Activated CD4-positive, alpha-beta memory T cell treated with anti-CD3 and anti-CD28 coated beads for 36 hours (primary cell): Measurements from ENCODE around the gene TBL3. TPM values are rescaled to one million over a fixed set of nuclear protein-coding genes. Genes with fewer than 3 reads are reported as not detected.

ENCODE experiments used
- CTCF ChIA-PET: fragments of 350-600 bp; sonication (Branson Sonifier 250); formaldehyde crosslinking; loops from one replicate; lab custom pipeline; 2021; ENCODE audit warnings: antibody characterized with exemption, inconsistent platforms; lab: Charles Lee
- POLR2A ChIA-PET: fragments of 350-600 bp; sonication (Branson Sonifier 250); formaldehyde crosslinking; loops from one replicate; lab custom pipeline; 2021; ENCODE audit warnings: antibody characterized with exemption; lab: Charles Lee
- DNase-seq: peaks from one replicate; pipeline ENCODE4 v3.0.0-alpha.2; 2020
- H3K27ac Mint-ChIP-seq: one replicate; pipeline ENCODE4 v1.8.0; 2021; ENCODE audit warnings: mixed read lengths
- H3K27me3 Mint-ChIP-seq: one replicate; pipeline ENCODE4 v1.8.0; 2021; ENCODE audit warnings: mixed read lengths
- H3K36me3 Mint-ChIP-seq: one replicate; pipeline ENCODE4 v1.8.0; 2021; ENCODE audit warnings: mixed read lengths
- H3K4me1 Mint-ChIP-seq: one replicate; pipeline ENCODE4 v1.8.0; 2021; ENCODE audit warnings: low read depth, mixed read lengths
- H3K4me3 Mint-ChIP-seq: one replicate; pipeline ENCODE4 v1.8.0; 2021; ENCODE audit warnings: mild to moderate bottlenecking, mixed read lengths
- H3K9me3 Mint-ChIP-seq: one replicate; pipeline ENCODE4 v1.8.0; 2021; ENCODE audit warnings: mixed read lengths
- intact Hi-C: fragments of 100-400 bp; cut with micrococcal nuclease; formaldehyde crosslinking; loops from one replicate; pipeline ENCODE4 v1.15.1; 2023
- total RNA-seq, 2 experiments: library from RNA; stranded (reverse); gene quantifications; one replicate each; pipeline ENCODE4 v1.2.3, GENCODE V29; 2021

The TBL3 gene
- total RNA-seq, 2 experiments from 2014 or later: 45.7 to 47.3 TPM

DNA sequence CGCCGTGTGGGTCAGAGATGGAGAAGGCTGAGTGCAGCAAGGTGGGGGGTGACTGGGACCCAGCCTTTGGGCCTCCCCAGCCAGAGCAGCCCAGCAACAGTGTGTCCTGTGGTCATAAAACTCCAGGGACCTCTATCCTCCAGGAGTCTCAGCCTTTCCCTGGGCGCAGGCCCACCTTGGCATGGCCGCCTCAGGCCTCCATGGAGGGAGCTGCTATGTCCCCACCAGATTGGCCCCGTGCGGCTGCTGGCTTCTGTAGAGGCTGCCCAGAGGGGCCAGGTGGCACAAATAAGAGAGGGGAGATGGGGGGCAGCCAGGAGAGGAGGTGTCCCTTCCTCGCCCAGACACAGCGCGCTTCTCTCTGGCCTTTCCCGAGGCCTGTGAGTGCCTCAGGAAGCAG lies 15.3 kb downstream of the TBL3 start:
- Mint-ChIP-seq H3K9me3 (no peaks in the 10 kb centered on the region), H3K4me1 (peaks cover 26% of the 10 kb centered on the region), H3K27ac (no peak overlapping the region), H3K36me3 (peaks cover 4% of the 10 kb centered on the region), H3K27me3 (peaks cover 23% of the 10 kb centered on the region), H3K4me3 (no peak overlapping the region)
- DNase-seq: no peak
- intact Hi-C loops: no loop called here
- POLR2A ChIA-PET: interaction anchor here (1.9 kb wide), 1 partner anchor 16 kb away, joined by 8 read pairs; the partner anchor contains the start of gene TBL3
- CTCF ChIA-PET: interaction anchor here (1.3 to 2.7 kb wide), 2 partner anchors 9 to 17 kb away, joined by 3 to 12 read pairs; no protein-coding TSS in a partner anchor

GRCh38 chr16:1989209-1990100 lies 17.6 kb downstream of the TBL3 start, which contains the start of gene SYNGR3:
SYNGR3 (plus strand) TSS chr16:1989970; CDS start chr16:1990103, 133 bp downstream.
- DNase-seq: no peak
- ChIA-PET POLR2A (interaction anchor here (0.8 kb wide), 1 partner anchor 14 kb away, joined by 3 read pairs; no protein-coding TSS in a partner anchor), CTCF (interaction anchor here (1.0 to 2.8 kb wide), 3 partner anchors 9 to 15 kb away, joined by 3 to 18 read pairs (median 12); no protein-coding TSS in a partner anchor)
- H3K4me3 Mint-ChIP-seq: peak within 1 kb of the TSS; percentile 71
- H3K36me3 Mint-ChIP-seq: peaks cover 4% of the 10 kb centered on the region
- H3K27ac Mint-ChIP-seq: no peak within 1 kb of the TSS
- H3K4me1 Mint-ChIP-seq: peaks cover 33% of the 10 kb centered on the region
- H3K9me3 Mint-ChIP-seq: no peaks in the 10 kb centered on the region
- peaks cover 12% of the 10 kb centered on the region for H3K27me3 Mint-ChIP-seq
- intact Hi-C loops: no loop called here

GRCh38 chr16:1990101-1990350 lies 18.2 kb downstream of the TBL3 start:
- intact Hi-C loops: no loop called here
- ChIA-PET CTCF (interaction anchor here (1.0 to 2.8 kb wide), 2 partner anchors 8 to 14 kb away, joined by 3 to 18 read pairs; no protein-coding TSS in a partner anchor), POLR2A (interaction anchor here (0.8 to 2.8 kb wide), 3 partner anchors 13 to 25 kb away, joined by 3 to 25 read pairs (median 10); partner anchors contain the start of genes RPS2 and TBL3)
- no peak overlapping the region for H3K27ac Mint-ChIP-seq
- H3K9me3 Mint-ChIP-seq: no peaks in the 10 kb centered on the region
- peaks cover 27% of the 10 kb centered on the region for H3K4me1 Mint-ChIP-seq
- peaks cover 12% of the 10 kb centered on the region for H3K27me3 Mint-ChIP-seq
- H3K4me3 Mint-ChIP-seq: no peak overlapping the region
- no peak for DNase-seq
- peaks cover 4% of the 10 kb centered on the region for H3K36me3 Mint-ChIP-seq

DNA sequence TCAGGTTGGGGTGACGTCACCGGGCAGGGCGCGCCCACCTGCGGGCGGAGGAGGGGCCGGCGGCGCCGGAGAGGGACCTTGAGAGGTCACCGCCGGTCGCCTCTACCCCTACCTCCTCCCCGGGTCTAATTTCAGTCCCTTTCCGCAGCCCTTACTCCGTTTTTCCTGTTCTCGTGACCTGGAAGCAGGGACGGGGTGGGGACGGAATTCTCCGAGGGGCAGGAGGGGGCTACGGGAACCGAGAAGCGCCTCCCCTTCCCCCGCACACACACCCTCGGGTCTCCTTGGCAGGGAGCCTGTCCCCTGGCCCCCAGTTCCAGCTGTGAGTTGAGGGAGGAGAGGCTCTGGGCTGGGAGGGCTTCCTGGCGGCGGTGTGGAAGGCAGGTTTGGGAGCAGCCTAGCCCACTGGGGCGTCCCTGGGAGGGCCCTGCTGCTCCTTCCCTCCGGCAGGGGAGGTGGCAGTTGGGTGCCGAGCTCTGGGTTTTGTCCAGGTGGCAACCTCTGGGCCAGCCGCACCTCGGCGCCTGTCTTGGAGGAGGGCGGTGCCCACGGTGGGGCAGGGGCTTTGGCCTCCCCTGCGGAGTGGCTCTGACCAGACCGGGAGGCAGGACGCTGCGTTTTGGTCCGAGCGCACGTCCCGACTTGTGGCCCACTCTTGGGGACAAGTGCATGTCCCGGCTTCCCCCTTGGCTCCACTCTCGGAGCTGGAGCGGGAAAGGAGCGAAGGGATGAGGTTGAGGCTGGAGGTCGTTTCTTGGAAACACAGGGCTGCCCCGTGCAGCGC lies 18.7 kb downstream of the TBL3 start:
- H3K27me3 Mint-ChIP-seq: peaks cover 12% of the 10 kb centered on the region
- DNase-seq: peak; percentile 67
- intact Hi-C loops: no loop called here
- peaks cover 4% of the 10 kb centered on the region for H3K36me3 Mint-ChIP-seq
- H3K27ac Mint-ChIP-seq: peak overlapping the region; percentile 49
- peaks cover 22% of the 10 kb centered on the region for H3K4me1 Mint-ChIP-seq
- no peaks in the 10 kb centered on the region for H3K9me3 Mint-ChIP-seq
- POLR2A ChIA-PET: interaction anchor here (1.1 to 2.8 kb wide), 6 partner anchors 8 to 165 kb away, joined by 3 to 25 read pairs (median 6); partner anchors contain the start of genes NOXO1, RPS2, TBL3 and TRAF7
- H3K4me3 Mint-ChIP-seq: peak overlapping the region; percentile 71
- CTCF ChIA-PET: interaction anchor here (0.9 to 2.8 kb wide), 3 partner anchors 8 to 26 kb away, joined by 3 to 18 read pairs (median 3); partner anchors contain the start of gene RPS2

DNA sequence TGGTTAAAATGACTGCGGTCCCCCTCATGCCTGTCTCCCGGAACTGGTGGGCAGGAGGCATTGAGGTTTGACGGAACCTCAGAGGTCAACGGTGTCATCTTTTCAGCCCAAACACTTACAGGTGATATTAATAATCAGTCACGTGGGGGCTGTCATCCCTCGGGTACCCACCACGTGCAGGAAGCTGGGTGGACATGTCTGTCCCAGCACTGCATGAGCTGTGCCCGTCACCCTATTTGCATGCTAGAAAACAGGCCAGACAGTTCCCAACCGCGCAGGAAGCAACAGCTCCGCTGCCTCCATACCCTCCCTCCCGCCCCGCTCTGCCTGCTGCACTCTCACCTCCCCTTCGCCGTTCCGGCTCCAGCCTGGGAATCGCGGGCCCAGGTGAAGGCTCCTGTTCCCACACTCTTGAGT lies 19.3 kb downstream of the TBL3 start:
- peaks cover 23% of the 10 kb centered on the region for H3K4me1 Mint-ChIP-seq
- POLR2A ChIA-PET: interaction anchor here (1.1 to 2.8 kb wide), 6 partner anchors 9 to 164 kb away, joined by 3 to 25 read pairs (median 6); partner anchors contain the start of genes NOXO1, RPS2, TBL3 and TRAF7

GRCh38 chr16:1991588-1991947 lies 19.7 kb downstream of the TBL3 start:
- peak overlapping the region; percentile 49 for H3K27ac Mint-ChIP-seq
- H3K4me3 Mint-ChIP-seq: peak overlapping the region; percentile 71
- POLR2A ChIA-PET: interaction anchor here (1.1 to 2.8 kb wide), 6 partner anchors 10 to 164 kb away, joined by 3 to 25 read pairs (median 6); partner anchors contain the start of genes NOXO1, RPS2, TBL3 and TRAF7
- H3K4me1 Mint-ChIP-seq: peaks cover 25% of the 10 kb centered on the region
- intact Hi-C loops: no loop called here
- H3K36me3 Mint-ChIP-seq: peaks cover 4% of the 10 kb centered on the region
- peaks cover 12% of the 10 kb centered on the region for H3K27me3 Mint-ChIP-seq
- no peak for DNase-seq
- CTCF ChIA-PET: interaction anchor here (0.9 to 2.8 kb wide), 2 partner anchors 12 to 27 kb away, joined by 3 to 18 read pairs; partner anchors contain the start of gene RPS2
- no peaks in the 10 kb centered on the region for H3K9me3 Mint-ChIP-seq

More for the DNA sequence above, 19.3 kb downstream of the TBL3 start:
- CTCF ChIA-PET: interaction anchor here (0.9 to 2.8 kb wide), 3 partner anchors 7 to 26 kb away, joined by 3 to 18 read pairs (median 3); partner anchors contain the start of gene RPS2
- Mint-ChIP-seq H3K27me3 (peaks cover 12% of the 10 kb centered on the region), H3K9me3 (no peaks in the 10 kb centered on the region), H3K4me3 (peak overlapping the region; percentile 71), H3K36me3 (peaks cover 4% of the 10 kb centered on the region), H3K27ac (peak overlapping the region; percentile 49)
- intact Hi-C loops: no loop called here
- peak; percentile 76 for DNase-seq

- intact Hi-C loops: loop anchor here (1.0 to 2.0 kb wide), 4 partner anchors 8 to 33 kb away; partner anchors contain the start of genes GFER, NDUFB10, RPS2 and ZNF598
- Mint-ChIP-seq H3K36me3 (peaks cover 2% of the 10 kb centered on the region), H3K9me3 (no peaks in the 10 kb centered on the region), H3K4me1 (peaks cover 25% of the 10 kb centered on the region), H3K27ac (no peak overlapping the region), H3K4me3 (peak overlapping the region; percentile 71), H3K27me3 (peaks cover 12% of the 10 kb centered on the region)
- DNase-seq: peak; percentile 99
- ChIA-PET CTCF (interaction anchor here (1.5 to 2.8 kb wide), 2 partner anchors 11 to 12 kb away, joined by 4 to 18 read pairs; no protein-coding TSS in a partner anchor), POLR2A (interaction anchor here (1.6 to 2.8 kb wide), 4 partner anchors 17 to 163 kb away, joined by 4 to 25 read pairs (median 9); partner anchors contain the start of genes RPS2, TBL3 and TRAF7)
These were observed 20.3 kb downstream of the TBL3 start for GRCh38 chr16:1991948-1992703.

GRCh38 chr16:1992704-1993317 lies 21.0 kb downstream of the TBL3 start:
- H3K9me3 Mint-ChIP-seq: no peaks in the 10 kb centered on the region
- POLR2A ChIA-PET: interaction anchor here (2.6 to 2.8 kb wide), 3 partner anchors 21 to 162 kb away, joined by 8 to 25 read pairs (median 10); partner anchors contain the start of genes RPS2, TBL3 and TRAF7

DNA sequence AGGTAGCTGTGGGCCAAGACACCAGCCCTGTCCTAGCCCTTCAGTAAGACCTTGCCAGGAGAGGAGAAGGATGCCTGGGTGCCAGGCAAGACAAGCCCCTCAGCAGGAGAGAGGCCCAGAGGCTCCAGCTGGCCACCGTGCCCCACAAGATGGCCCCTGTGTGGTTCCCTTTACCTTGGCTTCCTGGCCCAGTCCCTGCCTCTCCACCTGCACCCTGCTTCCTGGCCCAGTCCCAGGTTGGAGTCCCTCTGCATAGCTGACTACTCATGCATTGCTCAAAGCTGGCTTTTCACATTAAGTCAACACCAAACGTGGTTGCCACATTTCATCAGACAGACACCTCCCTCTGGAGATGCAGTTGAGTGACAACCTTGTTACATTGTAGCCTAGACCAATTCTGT lies 21.9 kb downstream of the TBL3 start:
- intact Hi-C loops: loop anchor here (2.0 kb wide), 2 partner anchors 15 to 29 kb away; partner anchors contain the start of genes RPS2 and ZNF598
- Mint-ChIP-seq H3K4me3 (no peak overlapping the region), H3K27ac (peak overlapping the region; percentile 45), H3K27me3 (peaks cover 10% of the 10 kb centered on the region), H3K9me3 (no peaks in the 10 kb centered on the region), H3K36me3 (peaks cover 9% of the 10 kb centered on the region), H3K4me1 (peaks cover 25% of the 10 kb centered on the region)
- DNase-seq: peak; percentile 72
- POLR2A ChIA-PET: interaction anchor here (0.6 to 1.0 kb wide), 2 partner anchors 29 to 412 kb away, joined by 3 read pairs; partner anchors contain the start of gene RPS2
- CTCF ChIA-PET: interaction anchor here (1.3 to 1.8 kb wide), 3 partner anchors 9 to 147 kb away, joined by 4 to 15 read pairs (median 4); no protein-coding TSS in a partner anchor

More at GRCh38 chr16:1992704-1993317, 21.0 kb downstream of the TBL3 start:
- H3K4me3 Mint-ChIP-seq: no peak overlapping the region
- H3K27me3 Mint-ChIP-seq: peaks cover 12% of the 10 kb centered on the region
- peaks cover 5% of the 10 kb centered on the region for H3K36me3 Mint-ChIP-seq
- CTCF ChIA-PET: interaction anchor here (1.5 to 1.8 kb wide), 2 partner anchors 10 to 11 kb away, joined by 4 to 15 read pairs; no protein-coding TSS in a partner anchor
- DNase-seq: no peak
- peaks cover 25% of the 10 kb centered on the region for H3K4me1 Mint-ChIP-seq
- no peak overlapping the region for H3K27ac Mint-ChIP-seq
- intact Hi-C loops: loop anchor here (1.0 to 2.0 kb wide), 4 partner anchors 9 to 34 kb away; partner anchors contain the start of genes GFER, NDUFB10, RPS2 and ZNF598
